Mesodermal cell (in vitro differentiated cells): Measurements from ENCODE around the gene GRM1.

ENCODE experiments used
- H3K27ac ChIP-seq: 2 replicates; pipeline ENCODE4 v1.7.0; 2013; ENCODE audit warnings: mild to moderate bottlenecking, low read depth, low read length, moderate library complexity; ENCODE audit not compliant: severe bottlenecking
- H3K36me3 ChIP-seq: 2 replicates; pipeline ENCODE4 v1.7.1; 2013; ENCODE audit warnings: mild to moderate bottlenecking, low read length, moderate library complexity; ENCODE audit not compliant: control insufficient read depth, insufficient read depth
- H3K4me1 ChIP-seq: one replicate; pipeline ENCODE4 v1.7.1; 2013; ENCODE audit warnings: mild to moderate bottlenecking, low read length; ENCODE audit not compliant: insufficient read depth, control insufficient read depth, poor library complexity, severe bottlenecking
- H3K4me3 ChIP-seq: 2 replicates; pipeline ENCODE4 v1.7.0; 2013; ENCODE audit warnings: low read length, control low read depth, mild to moderate bottlenecking; ENCODE audit not compliant: insufficient read depth, poor library complexity, severe bottlenecking; ENCODE audit errors: extremely low read depth
- H3K9me3 ChIP-seq: 2 replicates; pipeline ENCODE4 v1.7.1; 2013; ENCODE audit warnings: mild to moderate bottlenecking, low read length, moderate library complexity; ENCODE audit not compliant: control insufficient read depth
- WGBS, 2 experiments: methylation state at CpG; one replicate each; pipeline ENCODE4 v1.1.5; 2013; ENCODE audit warnings: missing lambda C conversion rate in 2 of 2; ENCODE audit not compliant: insufficient coverage in 2 of 2; 5-methylcytosine and 5-hydroxymethylcytosine counted together

The GRM1 gene

GRCh38 chr6:146408583-146408982 lies 379.7 kb downstream of the GRM1 start:
- 91 to 95% methylated on average over 3 to 4 of the region's 5 CpGs for WGBS, 2 experiments

DNA sequence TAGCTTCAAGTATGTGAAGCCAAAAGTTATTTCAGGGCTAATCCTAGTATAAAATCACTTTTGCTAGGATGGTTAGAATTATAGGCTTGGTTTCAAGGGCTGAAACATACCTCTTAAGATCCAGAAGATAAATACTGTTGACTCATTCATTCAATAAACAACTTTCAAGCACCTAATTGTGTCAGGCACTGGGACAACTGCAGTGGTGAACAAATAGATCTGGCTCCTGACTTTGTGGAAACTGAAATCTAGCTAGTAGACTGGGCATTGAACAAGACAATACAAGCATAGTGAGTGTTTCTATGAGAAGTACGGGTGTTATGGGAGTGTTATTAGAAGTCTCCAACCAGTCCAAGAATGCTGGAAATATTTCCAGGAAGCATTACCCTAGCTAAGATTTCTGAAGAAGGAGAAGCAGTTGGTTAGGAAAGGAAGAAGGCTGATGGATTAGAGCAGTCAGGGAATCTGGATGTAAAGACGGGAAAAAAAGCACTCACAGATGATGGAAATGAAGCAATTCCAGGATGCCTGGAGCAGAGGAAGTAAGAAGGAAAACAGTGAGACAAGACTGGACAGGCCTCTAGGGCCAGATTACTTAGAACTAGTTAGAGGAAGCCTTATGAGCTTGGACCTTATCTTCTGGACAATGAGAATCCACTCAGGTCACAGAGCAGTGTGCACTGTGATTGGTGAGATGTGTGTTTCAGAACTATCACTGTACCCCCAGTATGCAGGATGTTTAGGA lies 382.2 kb downstream of the GRM1 start:
- H3K36me3 ChIP-seq, result no peaks in the 10 kb centered on the region
- no peaks in the 10 kb centered on the region for H3K9me3 ChIP-seq
- peak overlapping the region; percentile 41 for H3K27ac ChIP-seq
- no peak overlapping the region for H3K4me3 ChIP-seq
- 87 to 91% methylated on average over 1 of the region's 2 CpGs for WGBS, 2 experiments
- H3K4me1 ChIP-seq, result peaks cover 5% of the 10 kb centered on the region

More at GRCh38 chr6:146408583-146408982, 379.7 kb downstream of the GRM1 start:
- no peak overlapping the region for H3K4me3 ChIP-seq
- no peaks in the 10 kb centered on the region for H3K9me3 ChIP-seq
- no peaks in the 10 kb centered on the region for H3K36me3 ChIP-seq
- H3K4me1 ChIP-seq, result peaks cover 5% of the 10 kb centered on the region
- H3K27ac ChIP-seq, result no peak overlapping the region

DNA sequence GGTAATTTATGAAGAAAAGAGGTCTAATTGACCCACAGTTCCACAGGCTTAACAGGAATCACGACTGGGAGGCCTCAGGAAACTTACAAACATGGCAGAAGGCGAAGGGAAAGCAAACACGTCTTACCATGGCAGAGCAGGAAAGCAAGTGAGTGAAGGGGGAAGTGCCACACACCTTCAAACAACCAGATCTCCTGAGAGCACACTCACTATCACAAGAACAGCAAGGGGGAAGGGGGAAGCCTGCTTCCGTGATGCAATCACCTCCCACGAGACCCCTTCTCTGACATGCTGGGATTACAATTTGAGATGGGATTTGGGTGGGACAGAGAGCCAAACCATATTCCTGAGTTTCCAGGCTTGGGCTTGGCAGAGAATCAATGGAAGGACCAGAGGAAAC lies 390.7 kb downstream of the GRM1 start:
- no peaks in the 10 kb centered on the region for H3K4me1 ChIP-seq
- no peaks in the 10 kb centered on the region for H3K36me3 ChIP-seq
- H3K4me3 ChIP-seq, result no peak overlapping the region
- 96 to 100% methylated on average over 1 to 5 of the region's 5 CpGs for WGBS, 2 experiments
- H3K9me3 ChIP-seq, result no peaks in the 10 kb centered on the region
- no peak overlapping the region for H3K27ac ChIP-seq

GRCh38 chr6:146420255-146420654 lies 391.4 kb downstream of the GRM1 start:
- Histone ChIP-seq H3K27ac (no peak overlapping the region), H3K9me3 (no peaks in the 10 kb centered on the region), H3K36me3 (no peaks in the 10 kb centered on the region), H3K4me3 (no peak overlapping the region), H3K4me1 (no peaks in the 10 kb centered on the region)
- WGBS, 2 experiments, result 64 to 93% methylated on average over 2 of the region's 3 CpGs

- H3K27ac ChIP-seq, result no peak overlapping the region
- no peaks in the 10 kb centered on the region for H3K4me1 ChIP-seq
- WGBS, 2 experiments, result 94 to 100% methylated on average over 1 of the region's 1 CpG
- no peak overlapping the region for H3K4me3 ChIP-seq
- no peaks in the 10 kb centered on the region for H3K36me3 ChIP-seq
- no peaks in the 10 kb centered on the region for H3K9me3 ChIP-seq
These were observed 394.0 kb downstream of the GRM1 start for GRCh38 chr6:146422789-146423375.

DNA sequence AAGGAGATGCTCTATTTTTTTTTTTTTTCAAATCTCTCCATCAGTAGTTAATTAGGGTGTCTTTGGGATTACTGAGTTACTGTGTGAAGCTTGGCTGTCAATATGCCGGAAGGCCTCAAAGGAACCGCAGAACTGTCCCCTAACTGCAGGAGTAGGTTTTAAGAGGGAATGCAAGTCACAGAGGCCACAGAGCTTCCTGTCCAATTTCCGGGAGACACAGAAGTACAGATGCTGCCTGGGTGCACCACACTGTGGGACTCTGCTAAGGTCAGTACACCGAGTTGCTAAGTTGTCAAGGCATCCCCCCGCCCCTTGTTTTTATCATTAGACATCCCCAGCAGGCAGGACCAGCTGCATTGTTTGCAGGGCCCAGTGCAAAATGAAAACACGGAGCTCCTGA lies 394.6 kb downstream of the GRM1 start:
- no peaks in the 10 kb centered on the region for H3K36me3 ChIP-seq
- no peaks in the 10 kb centered on the region for H3K9me3 ChIP-seq
- H3K4me1 ChIP-seq, result no peaks in the 10 kb centered on the region
- H3K27ac ChIP-seq, result no peak overlapping the region
- H3K4me3 ChIP-seq, result no peak overlapping the region
- WGBS, 2 experiments, result 87 to 89% methylated on average over 5 of the region's 6 CpGs

- 82 to 87% methylated on average over 2 to 6 of the region's 7 CpGs for WGBS, 2 experiments
- H3K36me3 ChIP-seq, result no peaks in the 10 kb centered on the region
- no peak overlapping the region for H3K27ac ChIP-seq
- no peak overlapping the region for H3K4me3 ChIP-seq
- no peaks in the 10 kb centered on the region for H3K9me3 ChIP-seq
- no peaks in the 10 kb centered on the region for H3K4me1 ChIP-seq
These were observed 397.7 kb downstream of the GRM1 start for GRCh38 chr6:146426516-146426915.

- H3K36me3 ChIP-seq, result no peaks in the 10 kb centered on the region
- no peak overlapping the region for H3K4me3 ChIP-seq
- no peaks in the 10 kb centered on the region for H3K4me1 ChIP-seq
- H3K9me3 ChIP-seq, result no peaks in the 10 kb centered on the region
- H3K27ac ChIP-seq, result no peak overlapping the region
- WGBS, 2 experiments, result 100% methylated on average over 2 of the region's 4 CpGs; no CpG with 5 or more reads in 1 of the 2 experiments
These were observed 401.0 kb downstream of the GRM1 start for GRCh38 chr6:146429831-146430230.

DNA sequence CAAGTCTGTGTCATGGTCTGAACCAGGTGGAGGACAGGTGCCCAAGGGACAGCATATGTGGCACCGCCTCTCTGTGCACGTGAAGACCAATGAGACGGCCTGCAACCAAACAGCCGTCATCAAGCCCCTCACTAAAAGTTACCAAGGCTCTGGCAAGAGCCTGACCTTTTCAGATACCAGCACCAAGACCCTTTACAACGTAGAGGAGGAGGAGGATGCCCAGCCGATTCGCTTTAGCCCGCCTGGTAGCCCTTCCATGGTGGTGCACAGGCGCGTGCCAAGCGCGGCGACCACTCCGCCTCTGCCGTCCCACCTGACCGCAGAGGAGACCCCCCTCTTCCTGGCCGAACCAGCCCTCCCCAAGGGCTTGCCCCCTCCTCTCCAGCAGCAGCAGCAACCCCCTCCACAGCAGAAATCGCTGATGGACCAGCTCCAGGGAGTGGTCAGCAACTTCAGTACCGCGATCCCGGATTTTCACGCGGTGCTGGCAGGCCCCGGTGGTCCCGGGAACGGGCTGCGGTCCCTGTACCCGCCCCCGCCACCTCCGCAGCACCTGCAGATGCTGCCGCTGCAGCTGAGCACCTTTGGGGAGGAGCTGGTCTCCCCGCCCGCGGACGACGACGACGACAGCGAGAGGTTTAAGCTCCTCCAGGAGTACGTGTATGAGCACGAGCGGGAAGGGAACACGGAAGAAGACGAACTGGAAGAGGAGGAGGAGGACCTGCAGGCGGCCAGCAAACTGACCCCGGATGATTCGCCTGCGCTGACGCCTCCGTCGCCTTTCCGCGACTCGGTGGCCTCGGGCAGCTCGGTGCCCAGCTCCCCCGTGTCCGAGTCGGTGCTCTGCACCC lies 405.2 kb downstream of the GRM1 start:
- no peak overlapping the region for H3K27ac ChIP-seq
- H3K36me3 ChIP-seq, result no peaks in the 10 kb centered on the region
- no peaks in the 10 kb centered on the region for H3K4me1 ChIP-seq
- peak overlapping the region; percentile 38 for H3K4me3 ChIP-seq
- H3K9me3 ChIP-seq, result no peaks in the 10 kb centered on the region
- WGBS, 2 experiments, result 16 to 24% methylated on average over 41 to 51 of the region's 59 CpGs

GRCh38 chr6:146434732-146435390 lies 406.0 kb downstream of the GRM1 start:
- Histone ChIP-seq H3K4me3 (peak overlapping the region; percentile 38), H3K36me3 (no peaks in the 10 kb centered on the region), H3K9me3 (no peaks in the 10 kb centered on the region), H3K27ac (no peak overlapping the region), H3K4me1 (no peaks in the 10 kb centered on the region)
- 58 to 59% methylated on average over 10 to 13 of the region's 15 CpGs for WGBS, 2 experiments
